Hypothalamus (tissue), 51 donors: ENCODE measurements around the gene SERPINA5.
"Not testable (repeated sequence)": the region's sequence is repeated elsewhere in the genome, so short reads cannot be mapped to it uniquely, and the experiment has no call there.

Experiments
- DNase-seq, 51 donors: peaks; one replicate each; lab custom pipeline; 2025; lab: John Stamatoyannopoulos, UW

Gene SERPINA5

GRCh38 chr14:94572637-94573303 lies 8.5 kb upstream of the SERPINA5 start:
- no peak for DNase-seq

DNA sequence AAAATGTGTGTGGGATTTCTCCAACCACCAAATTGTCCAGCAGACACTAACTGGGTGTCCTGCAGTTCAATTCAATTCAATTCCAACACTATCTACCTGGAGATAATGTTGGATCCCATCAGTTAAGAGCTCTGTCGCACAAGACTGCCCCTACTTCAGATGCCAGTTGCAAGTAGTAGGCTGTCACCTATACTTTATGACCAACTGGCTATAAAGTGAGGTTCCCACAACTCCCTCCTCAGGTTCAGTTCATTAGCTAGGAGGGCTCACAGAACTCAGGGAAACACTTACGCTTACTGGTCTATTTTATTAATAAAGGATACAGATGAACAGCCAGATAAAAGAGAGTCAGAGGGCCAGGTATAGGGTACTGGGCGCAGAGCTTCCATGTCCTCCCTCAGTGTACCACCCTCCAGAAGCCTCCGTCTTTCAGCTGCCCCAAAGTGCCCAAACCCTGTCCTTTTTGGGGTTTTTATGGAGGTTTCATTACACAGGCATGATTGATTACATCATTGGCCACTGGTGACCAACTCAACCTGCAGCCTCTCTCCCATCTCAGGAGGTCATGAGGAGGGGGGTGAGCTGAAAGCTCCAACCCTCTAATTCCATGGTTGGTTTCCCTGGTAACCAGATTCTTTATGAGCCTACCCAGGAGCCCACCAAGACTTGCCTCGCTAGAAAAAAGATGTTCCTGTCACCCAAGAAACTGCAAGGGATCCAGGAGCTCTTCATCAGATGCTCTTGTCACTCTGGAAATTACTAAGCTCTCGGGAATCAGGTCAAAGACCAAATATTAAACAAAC lies 7.5 kb upstream of the SERPINA5 start:
- no peak for DNase-seq

DNA sequence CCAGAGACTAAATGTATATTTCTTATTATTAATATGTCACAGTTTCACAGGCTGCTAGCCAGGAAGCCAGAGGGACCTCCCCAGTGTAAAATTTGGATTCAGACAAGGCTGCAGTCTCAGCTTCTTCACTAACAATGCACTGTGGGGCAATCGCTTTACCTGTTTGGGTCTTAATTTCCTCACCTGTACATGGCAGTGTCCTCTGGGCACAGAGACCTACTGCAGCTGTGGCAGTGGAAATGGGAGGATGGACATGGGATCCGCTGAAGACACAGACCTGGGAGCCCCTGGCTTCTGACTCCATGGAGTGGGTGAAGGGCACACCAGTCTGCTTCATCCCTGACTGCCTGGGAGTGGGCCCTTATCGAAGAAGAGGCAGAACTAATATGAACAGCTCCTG lies 6.9 kb upstream of the SERPINA5 start:
- no peak for DNase-seq

- DNase-seq, result no peak
These were observed 5.3 kb upstream of the SERPINA5 start for GRCh38 chr14:94575730-94576585.

DNA sequence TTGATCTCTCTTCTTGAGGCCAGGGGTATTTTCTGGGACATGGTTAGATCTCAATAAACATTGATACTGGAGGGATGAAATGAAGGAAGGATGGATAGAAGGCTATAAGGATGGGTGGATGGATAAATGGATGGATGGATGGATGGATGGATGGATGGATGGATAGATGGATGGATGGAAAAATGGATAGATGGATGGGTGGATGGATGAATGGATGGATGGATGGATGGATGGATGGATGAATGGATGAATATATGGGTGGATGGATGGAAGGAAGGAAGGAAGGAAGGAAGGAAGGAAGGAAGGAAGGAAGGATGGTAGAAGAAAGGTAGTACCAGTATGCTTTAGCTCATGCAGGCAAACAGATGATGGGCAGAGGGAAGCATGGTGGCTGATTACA lies 3.8 kb upstream of the SERPINA5 start:
- not testable (repeated sequence) for DNase-seq

- DNase-seq, result no peak
These were observed 2.5 kb upstream of the SERPINA5 start for GRCh38 chr14:94578712-94579111.

- no peak for DNase-seq
These were observed 1.0 kb downstream of the SERPINA5 start for GRCh38 chr14:94582199-94582750.

DNA sequence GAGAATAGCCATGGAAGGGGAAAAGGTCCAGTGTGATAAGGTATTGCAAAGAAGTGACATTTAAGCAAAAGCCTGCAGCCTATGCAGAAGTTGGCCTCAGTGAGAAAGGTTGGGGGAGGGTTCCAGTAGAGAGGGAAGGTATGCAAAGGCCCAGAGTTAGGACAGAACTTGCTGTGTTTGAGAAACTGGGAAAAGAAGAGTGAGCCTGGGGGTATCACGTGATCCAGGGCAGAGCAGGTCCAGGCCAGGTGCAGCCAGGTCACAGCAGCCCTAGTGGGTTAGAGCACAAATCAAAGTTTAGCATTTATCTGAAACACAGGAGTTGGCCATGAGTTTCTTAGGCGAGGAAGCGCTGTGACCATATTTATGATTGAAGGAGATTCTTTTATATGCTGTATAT lies 1.6 kb downstream of the SERPINA5 start:
- DNase-seq, result no peak

DNA sequence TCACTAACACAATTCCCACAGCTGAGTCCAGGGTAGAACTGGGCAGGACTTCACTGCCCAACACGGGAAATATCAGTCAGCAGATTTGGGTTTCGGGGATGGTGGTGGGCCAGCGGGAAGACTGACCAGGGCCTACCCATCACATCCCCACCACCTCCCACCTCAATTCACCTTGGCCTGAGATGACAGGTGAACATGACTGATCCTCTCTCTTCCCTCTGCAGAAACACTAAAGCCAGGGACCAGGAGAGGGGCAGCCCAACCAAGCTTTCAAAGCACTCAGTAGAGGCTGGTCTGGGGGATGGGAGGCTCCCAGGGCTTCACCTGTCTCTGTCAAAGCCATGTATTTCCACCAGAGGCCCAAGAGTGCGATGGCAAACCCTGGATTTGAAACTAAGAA lies 2.3 kb downstream of the SERPINA5 start:
- DNase-seq, result no peak

DNA sequence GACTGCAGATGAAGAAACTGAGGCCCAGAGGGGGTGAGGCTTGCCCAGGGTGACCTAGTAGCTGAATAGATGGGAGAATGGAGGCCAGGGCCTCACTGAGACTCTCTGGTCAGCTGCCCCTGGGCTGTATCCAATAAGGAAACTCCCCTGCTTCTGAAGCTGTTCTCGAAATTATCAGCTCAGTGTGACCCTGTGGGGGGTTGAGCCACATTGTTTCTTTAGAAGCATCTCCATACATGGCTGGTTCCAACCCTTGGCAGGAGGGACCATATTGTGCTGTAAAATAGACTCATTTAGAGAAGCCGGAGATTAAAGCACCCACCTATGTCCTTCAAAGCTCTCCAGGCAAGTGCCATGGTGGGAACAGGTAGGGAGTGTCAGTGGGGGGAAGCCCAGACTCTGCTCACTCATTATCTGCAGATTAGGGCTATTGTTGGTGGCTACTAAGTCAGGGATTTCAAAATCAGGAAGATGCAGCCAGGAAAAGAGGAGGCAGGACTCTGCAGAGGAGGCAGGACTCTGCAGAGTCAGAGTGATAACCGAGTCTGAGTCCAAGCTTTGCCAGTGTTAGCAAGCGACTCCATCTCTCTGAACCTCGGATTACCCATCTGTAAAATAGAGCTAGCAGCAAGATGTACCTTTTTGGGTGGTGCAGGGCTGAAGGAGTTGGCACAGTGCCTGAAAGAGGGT lies 3.5 kb downstream of the SERPINA5 start:
- DNase-seq, result no peak

DNA sequence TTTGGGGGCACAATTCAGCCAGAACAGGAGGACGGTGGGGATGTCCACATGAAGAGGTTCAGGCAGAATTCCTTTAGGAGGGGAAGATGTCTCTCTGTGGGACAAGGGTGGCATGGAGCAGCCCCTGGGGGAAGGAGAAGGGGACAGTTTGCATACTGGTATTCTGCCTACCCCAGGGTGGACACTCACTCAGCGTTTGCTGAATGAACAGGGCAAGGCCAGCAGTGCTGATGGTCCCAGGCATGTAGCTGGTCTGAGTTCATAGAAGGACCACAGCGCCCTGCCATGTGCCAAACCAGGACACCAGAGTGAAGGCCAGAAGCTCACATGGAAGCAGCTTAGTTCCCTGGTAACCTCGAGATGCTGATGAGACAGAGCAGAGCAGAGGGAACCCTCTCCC lies 5.4 kb downstream of the SERPINA5 start:
- no peak for DNase-seq

DNA sequence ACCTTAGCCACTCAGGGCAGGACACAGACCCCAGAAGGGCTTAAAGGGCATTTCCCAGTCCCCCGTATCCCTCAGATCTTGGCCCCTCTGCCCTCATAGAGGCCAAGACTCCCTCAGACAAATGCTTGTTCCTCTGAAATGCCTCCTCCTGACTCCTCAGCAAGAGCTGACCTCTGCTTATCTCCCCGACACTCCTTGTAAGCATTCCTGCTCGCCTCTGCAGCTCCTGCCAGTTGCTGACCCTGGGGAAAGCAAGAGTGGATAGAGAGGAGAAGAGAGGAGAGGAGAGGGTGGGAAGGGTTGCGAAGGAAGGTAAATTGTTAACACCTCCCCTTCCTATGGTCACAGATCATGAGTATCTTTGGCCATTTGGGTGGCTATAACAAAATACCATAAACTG lies 7.1 kb downstream of the SERPINA5 start:
- DNase-seq, result no peak

- DNase-seq, result no peak
These were observed 9.8 kb downstream of the SERPINA5 start for GRCh38 chr14:94591073-94591472.

GRCh38 chr14:94591871-94592270 lies 10.6 kb downstream of the SERPINA5 start:
- DNase-seq, result no peak

- no peak for DNase-seq
These were observed 11.2 kb downstream of the SERPINA5 start for GRCh38 chr14:94592457-94592856.

DNA sequence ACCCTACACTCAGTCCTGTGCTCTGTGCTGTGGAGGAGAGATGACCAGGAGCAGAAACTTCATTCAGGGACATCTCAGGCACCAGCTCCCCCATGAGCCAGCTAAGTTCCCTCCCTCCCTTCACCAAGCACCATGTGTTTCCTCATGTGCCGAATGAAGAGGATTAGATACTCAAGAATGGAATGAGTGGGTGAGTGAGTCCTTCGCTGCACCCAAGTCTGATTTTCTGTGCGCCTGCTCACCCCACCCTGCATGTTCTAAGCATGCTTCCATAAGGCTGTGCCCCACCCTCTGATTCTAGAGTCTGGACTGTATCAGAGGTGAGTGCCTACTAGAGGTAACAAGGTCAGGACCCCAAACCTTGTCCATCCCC lies 12.1 kb downstream of the SERPINA5 start:
- DNase-seq, result no peak

GRCh38 chr14:94593749-94594431 lies 12.7 kb downstream of the SERPINA5 start:
- no peak for DNase-seq

GRCh38 chr14:94594441-94594840 lies 13.2 kb downstream of the SERPINA5 start:
- no peak for DNase-seq

DNA sequence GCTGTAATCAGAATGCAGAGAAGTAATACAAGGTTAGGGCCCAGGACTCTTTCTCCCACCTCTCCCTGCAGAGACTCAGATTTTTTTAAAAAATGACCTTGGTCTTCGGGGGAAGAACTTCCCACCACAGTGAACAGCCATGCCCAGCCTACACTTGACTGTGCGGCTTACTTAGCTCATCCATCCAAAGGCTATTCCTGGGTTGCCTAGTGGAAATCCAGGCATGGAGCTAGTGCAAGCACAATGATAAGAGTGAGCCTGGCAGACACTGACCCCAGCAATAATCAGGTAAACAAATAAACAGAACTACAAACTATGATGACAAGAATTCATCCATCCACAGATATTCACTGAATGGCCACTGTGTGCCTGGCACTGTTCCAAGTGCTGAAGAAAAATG lies 14.7 kb downstream of the SERPINA5 start:
- DNase-seq, result no peak

DNA sequence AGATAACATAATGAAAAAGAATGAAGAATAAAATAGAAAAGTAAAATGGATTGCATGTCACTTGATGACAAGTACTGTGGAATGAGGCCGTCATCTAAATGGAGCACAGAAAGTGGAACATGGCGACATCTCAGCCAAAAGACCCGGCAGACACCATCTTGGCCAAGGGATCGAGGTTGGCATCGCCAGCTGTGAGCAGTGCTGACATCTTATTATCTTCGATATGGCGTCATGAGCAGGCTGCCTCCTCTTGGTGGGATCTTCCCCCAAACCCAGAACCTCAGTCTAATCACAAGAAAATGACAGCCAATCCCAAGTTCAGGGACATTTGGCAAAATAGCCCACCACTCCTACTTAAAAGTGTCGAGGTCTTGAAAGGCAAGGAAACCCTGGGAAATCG lies 15.1 kb downstream of the SERPINA5 start:
- DNase-seq, result no peak
